ENCODE results near the gene ADCY3. TPM values are rescaled to one million over a fixed set of nuclear protein-coding genes. Genes with fewer than 3 reads are reported as not detected.
A peak's percentile ranks its signal among the peaks of the same experiment; 100 is the strongest.

Gene ADCY3
- total and polyA plus RNA-seq, 2 of the 13 experiments (the other 11 are each of a cell fraction or from before 2014, with no cell fraction given): 0.11 to 0.61 TPM

- TF ChIP-seq MATR3 (CRISPR knock-in tag; IDR thresholded peaks at IDR 0.05) (no peak), ZNF878 (CRISPR knock-in tag; IDR thresholded peaks at IDR 0.05) (no peak), CEBPB (IDR thresholded peaks at IDR 0.05; ENCODE audit: borderline replicate concordance, low read depth, low read length) (no peak)
Measured at GRCh38 chr2:24838541-24838940, 81.5 kb downstream of the ADCY3 start (continued).

GRCh38 chr2:24837996-24838513 lies 82.0 kb downstream of the ADCY3 start:
- Histone ChIP-seq H3K79me2 (ENCODE audit: insufficient read depth, low read length) (no peaks in the 10 kb centered on the region), H3K4me3 (replicated peaks in 1 of 3; ENCODE audit: insufficient read depth in 1 of 3, low read depth in 2 of 3, low read length in 3 of 3) (no peak overlapping the region), H3K36me3 (replicated peaks in 1 of 2; ENCODE audit: control insufficient read depth in 1 of 2, insufficient read depth in 2 of 2, low read length in 2 of 2) (no peaks in the 10 kb centered on the region), H3K9ac (ENCODE audit: insufficient read depth, low read depth, low read length) (no peak overlapping the region), H3K4me2 (ENCODE audit: low read depth, low read length) (no peak overlapping the region), H4K20me1 (ENCODE audit: insufficient read depth, low read length) (no peaks in the 10 kb centered on the region), H3K27me3 (ENCODE audit: control insufficient read depth in 1 of 2, insufficient read depth in 2 of 2, low read length in 2 of 2) (peaks cover 28 to 90% of the 10 kb centered on the region in 2 experiments), H3K4me1 (ENCODE audit: insufficient read depth, low read length) (0 out of 2 replicates have a peak, but pooled peaks cover 9% of the 10 kb centered on the region), H3K9me3 (ENCODE audit: low read length) (no peaks in the 10 kb centered on the region), H3K27ac (ENCODE audit: extremely low read length, insufficient read depth, low read length) (no peak overlapping the region), H2AFZ (ENCODE audit: low read length) (no peak overlapping the region)
- in situ Hi-C loops (cut with HindIII; ENCODE audit: extremely low pct_ligation_motif_present, low pct_unique_long_range_greater_than_20kb): no loop called here
- ChIA-PET POLR2A (no interaction called here), CTCF (ENCODE audit: low intra/inter-chr PET ratio, low total read pairs) (no interaction called here)
- WGBS (ENCODE audit: low lambda C conversion rate): 20% methylated on average over 5 of the region's 5 CpGs
- intact Hi-C loops (cut with micrococcal nuclease; ENCODE audit: unreplicated experiment): no loop called here
- TF ChIP-seq MBD4 (IDR thresholded peaks at IDR 0.05; ENCODE audit: borderline replicate concordance, low read length) (no peak), CREB1 (IDR thresholded peaks at IDR 0.05) (peak; percentile 5; the same call in 1 of the 2 replicates), CREB1 (CRISPR knock-in tag; IDR thresholded peaks at IDR 0.05) (no peak)
- no peak for FAIRE-seq
- ATAC-seq: no peak
- no peak for DNase-seq (ENCODE audit: low spot score)
- no TSS peak for BruUV-seq (replicated peaks)

GRCh38 chr2:24836706-24837105 lies 83.3 kb downstream of the ADCY3 start:
- intact Hi-C loops (cut with micrococcal nuclease; ENCODE audit: unreplicated experiment) (no loop called here), in situ Hi-C loops (cut with HindIII; ENCODE audit: extremely low pct_ligation_motif_present, low pct_unique_long_range_greater_than_20kb) (no loop called here)
- CTCF ChIA-PET (ENCODE audit: low intra/inter-chr PET ratio, low total read pairs): no interaction called here
- no TSS peak for BruUV-seq (replicated peaks)
- Histone ChIP-seq H3K9me3 (ENCODE audit: low read length) (no peaks in the 10 kb centered on the region), H3K36me3 (replicated peaks in 1 of 2; ENCODE audit: control insufficient read depth in 1 of 2, insufficient read depth in 2 of 2, low read length in 2 of 2) (no peaks in the 10 kb centered on the region), H4K20me1 (ENCODE audit: insufficient read depth, low read length) (no peaks in the 10 kb centered on the region), H2AFZ (ENCODE audit: low read length) (no peak overlapping the region), H3K27ac (ENCODE audit: extremely low read length, insufficient read depth, low read length) (no peak overlapping the region), H3K27me3 (ENCODE audit: control insufficient read depth in 1 of 2, insufficient read depth in 2 of 2, low read length in 2 of 2) (peaks cover 27 to 88% of the 10 kb centered on the region in 2 experiments), H3K79me2 (ENCODE audit: insufficient read depth, low read length) (no peaks in the 10 kb centered on the region), H3K4me2 (ENCODE audit: low read depth, low read length) (no peak overlapping the region), H3K4me1 (ENCODE audit: insufficient read depth, low read length) (0 out of 2 replicates have a peak, but pooled peaks cover 16% of the 10 kb centered on the region), H3K4me3 (replicated peaks in 1 of 3; ENCODE audit: insufficient read depth in 1 of 3, low read depth in 2 of 3, low read length in 3 of 3) (no peak overlapping the region), H3K9ac (ENCODE audit: insufficient read depth, low read depth, low read length) (no peak overlapping the region)
- no peak for FAIRE-seq
- POLR2A ChIA-PET: no interaction called here
- no peak for TF ChIP-seq SCMH1 (CRISPR knock-in tag; IDR thresholded peaks at IDR 0.05; ENCODE audit: borderline replicate concordance)
- no peak for TF ChIP-seq SP1 (IDR thresholded peaks at IDR 0.05)
- no peak for TF ChIP-seq SP1 (CRISPR knock-in tag; IDR thresholded peaks at IDR 0.05)
- TF ChIP-seq ZNF143 (CRISPR knock-in tag; IDR thresholded peaks at IDR 0.05): no peak
- no peak for TF ChIP-seq ZNF615 (CRISPR knock-in tag; IDR thresholded peaks at IDR 0.05; ENCODE audit: borderline replicate concordance)
- no peak for TF ChIP-seq KLF12 (CRISPR knock-in tag; IDR thresholded peaks at IDR 0.05; ENCODE audit: borderline replicate concordance)
- no peak for TF ChIP-seq FLYWCH1 (CRISPR knock-in tag; IDR thresholded peaks at IDR 0.05)
- no peak for TF ChIP-seq ATF4 (CRISPR knock-in tag; IDR thresholded peaks at IDR 0.05)
- no peak for TF ChIP-seq SIX1 (CRISPR knock-in tag; IDR thresholded peaks at IDR 0.05; ENCODE audit: borderline replicate concordance)
- no peak for TF ChIP-seq ETV6 (CRISPR knock-in tag; conservative IDR thresholded peaks at IDR 0.05)
- ATAC-seq: no peak
- 45% methylated on average over 9 of the region's 9 CpGs for WGBS (ENCODE audit: low lambda C conversion rate)
- no peak for DNase-seq (ENCODE audit: low spot score)

Data from HepG2 (cell line).